ENCODE measurements around the gene OR51I1. TPM values are rescaled to one million over a fixed set of nuclear protein-coding genes. Genes with fewer than 3 reads are reported as not detected.

The OR51I1 gene
- total RNA-seq, 1 experiment from 2014 or later = not detected

DNA sequence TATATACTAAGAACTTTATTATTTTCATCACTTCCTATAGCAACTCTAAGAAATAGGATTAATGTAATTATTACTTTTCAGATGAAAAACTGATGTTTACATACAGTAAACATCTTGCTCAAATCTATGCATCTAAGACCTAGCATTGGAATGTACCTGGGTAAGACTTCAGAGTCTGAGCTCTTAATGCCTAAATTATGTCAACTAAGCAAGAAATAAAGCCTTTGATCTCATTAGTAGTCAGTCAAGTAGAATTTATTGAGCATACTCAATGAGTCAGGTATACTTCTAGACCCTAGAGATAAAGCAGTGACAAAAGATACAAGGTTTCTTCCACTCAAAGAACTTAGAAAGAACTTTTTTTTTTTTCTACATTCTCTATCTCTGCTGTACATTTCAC lies 36.1 kb downstream of the OR51I1 start:
- H3K27me3 Mint-ChIP-seq (ENCODE audit: low read depth) = 0 out of 2 replicates have a peak, but pooled peaks cover 3% of the 10 kb centered on the region
- ChIA-PET CTCF (no interaction called here), POLR2A (no interaction called here)
- peaks cover 14% of the 10 kb centered on the region for H3K9me3 Mint-ChIP-seq
- TF ChIP-seq GTF2I (CRISPR knock-in tag; conservative IDR thresholded peaks at IDR 0.05) = no peak
- no peak for TF ChIP-seq EMX1 (CRISPR knock-in tag; IDR thresholded peaks at IDR 0.05)
- TF ChIP-seq E2F5 (CRISPR knock-in tag; IDR thresholded peaks at IDR 0.05) = no peak
- TF ChIP-seq, protein P1, sequence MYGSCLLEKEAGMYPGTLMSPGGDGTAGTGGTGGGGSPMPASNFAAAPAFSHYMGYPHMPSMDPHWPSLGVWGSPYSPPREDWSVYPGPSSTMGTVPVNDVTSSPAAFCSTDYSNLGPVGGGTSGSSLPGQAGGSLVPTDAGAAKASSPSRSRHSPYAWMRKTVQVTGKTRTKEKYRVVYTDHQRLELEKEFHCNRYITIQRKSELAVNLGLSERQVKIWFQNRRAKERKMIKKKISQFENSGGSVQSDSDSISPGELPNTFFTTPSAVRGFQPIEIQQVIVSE (CRISPR knock-in tag; IDR thresholded peaks at IDR 0.05; ENCODE audit: borderline replicate concordance) = no peak
- no peak for TF ChIP-seq JUN (CRISPR knock-in tag; IDR thresholded peaks at IDR 0.05)
- TF ChIP-seq SOX15 (CRISPR knock-in tag; IDR thresholded peaks at IDR 0.05) = no peak
- no peak for TF ChIP-seq ESRRA (CRISPR knock-in tag; IDR thresholded peaks at IDR 0.05; ENCODE audit: borderline replicate concordance)
- no peak for TF ChIP-seq PRRX2 (CRISPR knock-in tag; IDR thresholded peaks at IDR 0.05)
- no peak for TF ChIP-seq SMAD3 (CRISPR knock-in tag; IDR thresholded peaks at IDR 0.05; ENCODE audit: borderline replicate concordance)
- no peak for TF ChIP-seq FOXJ3 (CRISPR knock-in tag; IDR thresholded peaks at IDR 0.05; ENCODE audit: borderline replicate concordance)
- no peak for DNase-seq (ENCODE audit: low spot score)
- no peak for ATAC-seq
- H3K4me3 Mint-ChIP-seq = no peak overlapping the region
- peaks cover 2% of the 10 kb centered on the region; the same call in 1 of the 2 replicates for H3K36me3 Mint-ChIP-seq
- H3K27ac Mint-ChIP-seq = no peak overlapping the region
- H3K4me1 Mint-ChIP-seq = no peaks in the 10 kb centered on the region

- H3K4me3 Mint-ChIP-seq = no peak overlapping the region
- POLR2A ChIA-PET = no interaction called here
- CTCF ChIA-PET = no interaction called here
- H3K27ac Mint-ChIP-seq = no peak overlapping the region
- peaks cover 2% of the 10 kb centered on the region; the same call in 1 of the 2 replicates for H3K36me3 Mint-ChIP-seq
- H3K4me1 Mint-ChIP-seq = peaks cover 6% of the 10 kb centered on the region; the same call in 1 of the 2 replicates
- ATAC-seq = peak; percentile 46
- no peaks in the 10 kb centered on the region for H3K27me3 Mint-ChIP-seq (ENCODE audit: low read depth)
- DNase-seq (ENCODE audit: low spot score) = no peak
- H3K9me3 Mint-ChIP-seq = peaks cover 10% of the 10 kb centered on the region
- TF ChIP-seq FOXP4 (CRISPR knock-in tag; IDR thresholded peaks at IDR 0.05) (no peak), USF2 (CRISPR knock-in tag; IDR thresholded peaks at IDR 0.05) (no peak), RORB (CRISPR knock-in tag; IDR thresholded peaks at IDR 0.05) (no peak), ATF6 (CRISPR knock-in tag; IDR thresholded peaks at IDR 0.05) (no peak), FOXK1 (CRISPR knock-in tag; IDR thresholded peaks at IDR 0.05) (no peak), MYBL2 (CRISPR knock-in tag; IDR thresholded peaks at IDR 0.05) (no peak), PREB (CRISPR knock-in tag; IDR thresholded peaks at IDR 0.05; ENCODE audit: borderline replicate concordance) (no peak), TEAD4 (CRISPR knock-in tag; IDR thresholded peaks at IDR 0.05) (no peak)
- TF ChIP-seq, protein P2, sequence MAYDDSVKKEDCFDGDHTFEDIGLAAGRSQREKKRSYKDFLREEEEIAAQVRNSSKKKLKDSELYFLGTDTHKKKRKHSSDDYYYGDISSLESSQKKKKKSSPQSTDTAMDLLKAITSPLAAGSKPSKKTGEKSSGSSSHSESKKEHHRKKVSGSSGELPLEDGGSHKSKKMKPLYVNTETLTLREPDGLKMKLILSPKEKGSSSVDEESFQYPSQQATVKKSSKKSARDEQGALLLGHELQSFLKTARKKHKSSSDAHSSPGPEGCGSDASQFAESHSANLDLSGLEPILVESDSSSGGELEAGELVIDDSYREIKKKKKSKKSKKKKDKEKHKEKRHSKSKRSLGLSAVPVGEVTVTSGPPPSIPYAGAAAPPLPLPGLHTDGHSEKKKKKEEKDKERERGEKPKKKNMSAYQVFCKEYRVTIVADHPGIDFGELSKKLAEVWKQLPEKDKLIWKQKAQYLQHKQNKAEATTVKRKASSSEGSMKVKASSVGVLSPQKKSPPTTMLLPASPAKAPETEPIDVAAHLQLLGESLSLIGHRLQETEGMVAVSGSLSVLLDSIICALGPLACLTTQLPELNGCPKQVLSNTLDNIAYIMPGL (CRISPR knock-in tag; IDR thresholded peaks at IDR 0.05) = no peak
- TF ChIP-seq, protein P3, sequence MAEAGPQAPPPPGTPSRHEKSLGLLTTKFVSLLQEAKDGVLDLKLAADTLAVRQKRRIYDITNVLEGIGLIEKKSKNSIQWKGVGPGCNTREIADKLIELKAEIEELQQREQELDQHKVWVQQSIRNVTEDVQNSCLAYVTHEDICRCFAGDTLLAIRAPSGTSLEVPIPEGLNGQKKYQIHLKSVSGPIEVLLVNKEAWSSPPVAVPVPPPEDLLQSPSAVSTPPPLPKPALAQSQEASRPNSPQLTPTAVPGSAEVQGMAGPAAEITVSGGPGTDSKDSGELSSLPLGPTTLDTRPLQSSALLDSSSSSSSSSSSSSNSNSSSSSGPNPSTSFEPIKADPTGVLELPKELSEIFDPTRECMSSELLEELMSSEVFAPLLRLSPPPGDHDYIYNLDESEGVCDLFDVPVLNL (CRISPR knock-in tag; IDR thresholded peaks at IDR 0.05; ENCODE audit: borderline replicate concordance, low read depth) = no peak
- TF ChIP-seq, protein P4, sequence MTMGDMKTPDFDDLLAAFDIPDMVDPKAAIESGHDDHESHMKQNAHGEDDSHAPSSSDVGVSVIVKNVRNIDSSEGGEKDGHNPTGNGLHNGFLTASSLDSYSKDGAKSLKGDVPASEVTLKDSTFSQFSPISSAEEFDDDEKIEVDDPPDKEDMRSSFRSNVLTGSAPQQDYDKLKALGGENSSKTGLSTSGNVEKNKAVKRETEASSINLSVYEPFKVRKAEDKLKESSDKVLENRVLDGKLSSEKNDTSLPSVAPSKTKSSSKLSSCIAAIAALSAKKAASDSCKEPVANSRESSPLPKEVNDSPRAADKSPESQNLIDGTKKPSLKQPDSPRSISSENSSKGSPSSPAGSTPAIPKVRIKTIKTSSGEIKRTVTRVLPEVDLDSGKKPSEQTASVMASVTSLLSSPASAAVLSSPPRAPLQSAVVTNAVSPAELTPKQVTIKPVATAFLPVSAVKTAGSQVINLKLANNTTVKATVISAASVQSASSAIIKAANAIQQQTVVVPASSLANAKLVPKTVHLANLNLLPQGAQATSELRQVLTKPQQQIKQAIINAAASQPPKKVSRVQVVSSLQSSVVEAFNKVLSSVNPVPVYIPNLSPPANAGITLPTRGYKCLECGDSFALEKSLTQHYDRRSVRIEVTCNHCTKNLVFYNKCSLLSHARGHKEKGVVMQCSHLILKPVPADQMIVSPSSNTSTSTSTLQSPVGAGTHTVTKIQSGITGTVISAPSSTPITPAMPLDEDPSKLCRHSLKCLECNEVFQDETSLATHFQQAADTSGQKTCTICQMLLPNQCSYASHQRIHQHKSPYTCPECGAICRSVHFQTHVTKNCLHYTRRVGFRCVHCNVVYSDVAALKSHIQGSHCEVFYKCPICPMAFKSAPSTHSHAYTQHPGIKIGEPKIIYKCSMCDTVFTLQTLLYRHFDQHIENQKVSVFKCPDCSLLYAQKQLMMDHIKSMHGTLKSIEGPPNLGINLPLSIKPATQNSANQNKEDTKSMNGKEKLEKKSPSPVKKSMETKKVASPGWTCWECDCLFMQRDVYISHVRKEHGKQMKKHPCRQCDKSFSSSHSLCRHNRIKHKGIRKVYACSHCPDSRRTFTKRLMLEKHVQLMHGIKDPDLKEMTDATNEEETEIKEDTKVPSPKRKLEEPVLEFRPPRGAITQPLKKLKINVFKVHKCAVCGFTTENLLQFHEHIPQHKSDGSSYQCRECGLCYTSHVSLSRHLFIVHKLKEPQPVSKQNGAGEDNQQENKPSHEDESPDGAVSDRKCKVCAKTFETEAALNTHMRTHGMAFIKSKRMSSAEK (CRISPR knock-in tag; IDR thresholded peaks at IDR 0.05; ENCODE audit: borderline replicate concordance) = no peak
Measured at GRCh38 chr11:5398936-5399335, 42.4 kb downstream of the OR51I1 start.
